ENCODE data around the gene POLR3K. TPM values are rescaled to one million over a fixed set of nuclear protein-coding genes. Genes with fewer than 3 reads are reported as not detected.
"Not testable (repeated sequence)": the region's sequence is repeated elsewhere in the genome, so short reads cannot be mapped to it uniquely, and the experiment has no call there.

Gene POLR3K
- total and polyA plus RNA-seq, 3 experiments from 2014 or later: 35.1 to 63.9 (median 63.6) TPM

GRCh38 chr16:34648-34987, 18.8 kb downstream of the POLR3K start:
- Histone ChIP-seq H3K4me1 (ENCODE audit: insufficient read depth, low read length) (peaks cover 12% of the 10 kb centered on the region), H3K27me3 (ENCODE audit: insufficient read depth, low read length, poor library complexity, severe bottlenecking) (no peaks in the 10 kb centered on the region), H3K27ac (ENCODE audit: low read depth, low read length) (no peak overlapping the region), H3K9me3 (ENCODE audit: low read length) (no peaks in the 10 kb centered on the region), H3K36me3 (ENCODE audit: insufficient read depth, low read length) (no peaks in the 10 kb centered on the region), H3K4me3 (ENCODE audit: low read length) (no peak overlapping the region)
- no peak overlapping the region for H3K4me3 Mint-ChIP-seq
- H3K27ac Mint-ChIP-seq: peak overlapping the region in 2 of 8 donors; percentile 6 to 58
- POLR2A ChIA-PET: no interaction called here
- DNase-seq: no peak
- peaks cover 15 to 22% (median 21%) of the 10 kb centered on the region in 3 donors for H3K4me1 Mint-ChIP-seq
- peaks cover 0 to 4% (median 0%) of the 10 kb centered on the region in 3 donors for H3K36me3 Mint-ChIP-seq
- H3K27me3 Mint-ChIP-seq: no peaks in the 10 kb centered on the region
- H3K9me3 Mint-ChIP-seq: no peaks in the 10 kb centered on the region
- CTCF ChIA-PET: interaction anchor here (1.9 kb wide), 1 partner anchor 19 kb away, joined by 4 read pairs; the partner anchor contains the start of genes POLR3K and SNRNP25

GRCh38 chr16:33877-34647, 19.3 kb downstream of the POLR3K start:
- Mint-ChIP-seq H3K4me1 (peaks cover 10 to 17% (median 16%) of the 10 kb centered on the region in 3 donors), H3K27ac (peak overlapping the region in 2 of 8 donors; percentile 6 to 58), H3K36me3 (peaks cover 0 to 2% (median 0%) of the 10 kb centered on the region in 3 donors), H3K27me3 (no peaks in the 10 kb centered on the region), H3K9me3 (no peaks in the 10 kb centered on the region), H3K4me3 (no peak overlapping the region)
- Histone ChIP-seq H3K27ac (ENCODE audit: low read depth, low read length) (no peak overlapping the region), H3K27me3 (ENCODE audit: insufficient read depth, low read length, poor library complexity, severe bottlenecking) (no peaks in the 10 kb centered on the region), H3K4me3 (ENCODE audit: low read length) (no peak overlapping the region), H3K36me3 (ENCODE audit: insufficient read depth, low read length) (no peaks in the 10 kb centered on the region), H3K4me1 (ENCODE audit: insufficient read depth, low read length) (peaks cover 7% of the 10 kb centered on the region), H3K9me3 (ENCODE audit: low read length) (no peaks in the 10 kb centered on the region)
- ChIA-PET CTCF (interaction anchor here (0.6 to 1.9 kb wide), 2 partner anchors 20 to 54 kb away, joined by 3 to 4 read pairs; partner anchors contain the start of genes POLR3K and SNRNP25), POLR2A (no interaction called here)
- DNase-seq: no peak

DNA sequence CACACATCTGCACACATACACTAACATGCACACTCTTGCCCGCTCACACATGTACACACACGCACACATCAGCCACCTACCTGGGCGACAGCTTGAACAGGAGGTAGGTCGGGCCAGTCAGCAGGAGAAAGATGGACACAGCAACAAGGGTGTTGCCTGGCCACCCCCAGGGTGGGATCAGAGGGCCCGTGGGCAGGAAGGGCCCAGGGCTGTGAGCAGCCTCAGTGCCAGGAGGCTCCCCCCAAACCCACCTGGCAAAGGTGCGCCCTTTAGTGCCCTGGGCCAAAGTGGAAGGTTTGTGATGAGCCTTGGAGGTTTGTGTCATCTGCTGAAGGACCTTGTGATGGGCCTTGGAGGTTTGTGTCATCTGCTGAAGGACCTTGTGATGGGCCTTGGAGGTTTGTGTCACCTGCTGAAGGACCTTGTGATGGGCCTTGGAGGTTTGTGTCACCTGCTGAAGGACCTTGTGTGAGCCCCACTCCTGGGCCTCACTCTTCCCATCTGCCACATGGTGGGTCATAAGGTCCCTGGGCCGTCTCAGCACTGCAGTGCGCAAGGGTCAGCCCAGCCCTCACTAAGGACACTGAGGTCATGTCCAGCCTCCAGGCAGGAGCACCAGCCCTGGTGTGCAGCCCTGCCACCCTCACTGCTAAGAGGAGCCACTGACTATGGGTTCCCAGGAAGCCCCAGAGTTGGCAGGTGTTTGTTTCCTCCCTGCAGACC, 20.1 kb downstream of the POLR3K start:
- H3K4me1 Mint-ChIP-seq; H3K4me1 ChIP-seq (ENCODE audit: insufficient read depth, low read length); H3K4me3 Mint-ChIP-seq; H3K36me3 Mint-ChIP-seq; H3K9me3 Mint-ChIP-seq; H3K27ac Mint-ChIP-seq; H3K27me3 Mint-ChIP-seq; H3K9me3 ChIP-seq (ENCODE audit: low read length); H3K4me3 ChIP-seq (ENCODE audit: low read length); DNase-seq; H3K27ac ChIP-seq (ENCODE audit: low read depth, low read length); POLR2A ChIA-PET; H3K36me3 ChIP-seq (ENCODE audit: insufficient read depth, low read length); H3K27me3 ChIP-seq (ENCODE audit: insufficient read depth, low read length, poor library complexity, severe bottlenecking): not testable (repeated sequence)
- CTCF ChIA-PET: interaction anchor here (0.6 kb wide), 1 partner anchor 54 kb away, joined by 3 read pairs; no protein-coding TSS in a partner anchor

GRCh38 chr16:30627-31026, 22.8 kb downstream of the POLR3K start:
- DNase-seq; H3K36me3 Mint-ChIP-seq; H3K27me3 ChIP-seq (ENCODE audit: insufficient read depth, low read length, poor library complexity, severe bottlenecking); H3K4me3 ChIP-seq (ENCODE audit: low read length); H3K36me3 ChIP-seq (ENCODE audit: insufficient read depth, low read length); H3K27ac Mint-ChIP-seq; H3K4me3 Mint-ChIP-seq; H3K27me3 Mint-ChIP-seq; CTCF ChIA-PET; POLR2A ChIA-PET; H3K27ac ChIP-seq (ENCODE audit: low read depth, low read length); H3K9me3 Mint-ChIP-seq; H3K4me1 Mint-ChIP-seq; H3K9me3 ChIP-seq (ENCODE audit: low read length); H3K4me1 ChIP-seq (ENCODE audit: insufficient read depth, low read length): not testable (repeated sequence)

DNA sequence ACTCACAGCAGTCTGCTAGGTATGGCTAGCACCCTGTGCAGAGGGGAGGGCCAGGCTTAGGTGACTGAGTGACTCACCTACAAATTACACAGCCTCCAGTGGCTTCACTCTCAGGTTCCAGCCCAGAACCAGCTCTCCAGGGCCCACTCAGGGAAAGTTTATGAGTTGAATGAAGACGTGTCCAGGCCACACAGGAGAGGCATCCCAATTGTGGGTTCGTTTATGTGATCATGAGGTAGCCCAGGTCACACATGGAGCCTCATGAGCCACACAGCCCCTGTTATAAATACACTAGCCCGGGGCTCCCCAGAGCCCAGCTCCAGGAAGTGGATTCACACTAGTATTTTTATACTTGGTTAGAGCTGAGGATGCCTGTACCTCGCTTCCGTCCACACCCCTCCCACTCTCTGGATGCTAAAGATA, 27.5 kb downstream of the POLR3K start:
- H3K27me3 ChIP-seq (ENCODE audit: insufficient read depth, low read length, poor library complexity, severe bottlenecking); POLR2A ChIA-PET; H3K27ac ChIP-seq (ENCODE audit: low read depth, low read length); H3K4me1 Mint-ChIP-seq; H3K4me3 ChIP-seq (ENCODE audit: low read length); H3K4me3 Mint-ChIP-seq; H3K27ac Mint-ChIP-seq; H3K36me3 ChIP-seq (ENCODE audit: insufficient read depth, low read length); H3K4me1 ChIP-seq (ENCODE audit: insufficient read depth, low read length); H3K36me3 Mint-ChIP-seq; DNase-seq; H3K9me3 Mint-ChIP-seq; CTCF ChIA-PET; H3K9me3 ChIP-seq (ENCODE audit: low read length); H3K27me3 Mint-ChIP-seq: not testable (repeated sequence)

DNA sequence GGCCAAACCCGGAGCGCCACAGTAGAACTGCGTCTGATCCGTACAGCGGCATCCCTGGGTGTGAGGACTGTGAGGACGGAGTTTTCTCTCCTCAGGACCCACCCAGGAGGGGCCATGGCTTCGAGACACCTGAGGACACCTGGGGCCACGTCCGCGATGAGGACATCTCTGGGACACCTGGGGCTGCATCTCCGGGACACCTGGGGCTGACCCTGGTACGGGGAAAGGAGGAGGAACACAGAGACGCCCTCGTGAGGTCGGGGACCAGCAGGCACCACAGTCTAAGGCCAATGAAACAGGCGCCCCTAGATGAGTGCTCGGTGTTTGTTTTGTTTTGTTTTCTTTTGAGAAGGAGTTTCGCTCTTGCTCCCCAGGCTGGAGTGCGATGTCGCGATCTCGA, 29.3 kb downstream of the POLR3K start:
- H3K9me3 Mint-ChIP-seq; H3K27ac Mint-ChIP-seq; POLR2A ChIA-PET; H3K4me3 ChIP-seq (ENCODE audit: low read length); H3K27me3 ChIP-seq (ENCODE audit: insufficient read depth, low read length, poor library complexity, severe bottlenecking); CTCF ChIA-PET; H3K9me3 ChIP-seq (ENCODE audit: low read length); H3K27ac ChIP-seq (ENCODE audit: low read depth, low read length); H3K36me3 ChIP-seq (ENCODE audit: insufficient read depth, low read length); H3K4me3 Mint-ChIP-seq; H3K4me1 ChIP-seq (ENCODE audit: insufficient read depth, low read length); DNase-seq; H3K4me1 Mint-ChIP-seq; H3K27me3 Mint-ChIP-seq; H3K36me3 Mint-ChIP-seq: not testable (repeated sequence)

- DNase-seq; H3K27me3 ChIP-seq (ENCODE audit: insufficient read depth, low read length, poor library complexity, severe bottlenecking); H3K9me3 Mint-ChIP-seq; H3K27ac Mint-ChIP-seq; H3K36me3 Mint-ChIP-seq; H3K36me3 ChIP-seq (ENCODE audit: insufficient read depth, low read length); H3K4me3 ChIP-seq (ENCODE audit: low read length); H3K4me1 ChIP-seq (ENCODE audit: insufficient read depth, low read length); H3K4me1 Mint-ChIP-seq; CTCF ChIA-PET; H3K27ac ChIP-seq (ENCODE audit: low read depth, low read length); H3K9me3 ChIP-seq (ENCODE audit: low read length); H3K4me3 Mint-ChIP-seq; POLR2A ChIA-PET; H3K27me3 Mint-ChIP-seq: not testable (repeated sequence)
Observed at GRCh38 chr16:20886-21285, 32.5 kb downstream of the POLR3K start.

GRCh38 chr16:17062-17765, 36.2 kb downstream of the POLR3K start:
- CTCF ChIA-PET; H3K27ac Mint-ChIP-seq; H3K4me3 ChIP-seq (ENCODE audit: low read length); H3K36me3 Mint-ChIP-seq; H3K4me1 Mint-ChIP-seq; H3K27me3 ChIP-seq (ENCODE audit: insufficient read depth, low read length, poor library complexity, severe bottlenecking); H3K9me3 ChIP-seq (ENCODE audit: low read length); H3K9me3 Mint-ChIP-seq; DNase-seq; H3K36me3 ChIP-seq (ENCODE audit: insufficient read depth, low read length); H3K4me3 Mint-ChIP-seq; H3K27ac ChIP-seq (ENCODE audit: low read depth, low read length); H3K4me1 ChIP-seq (ENCODE audit: insufficient read depth, low read length); POLR2A ChIA-PET; H3K27me3 Mint-ChIP-seq: not testable (repeated sequence)

All from CD8-positive, alpha-beta memory T cell (primary cell).